Stimulated activated naive CD8-positive, alpha-beta T cell treated with anti-CD3 and anti-CD28 coated beads, Interleukin-15, Interleukin-2, amounts not matched to agents 100 ng/mL and 50 ng/mL, for 24 hours (primary cell): Measurements from ENCODE around the gene B9D1.

Experiments
- H3K27ac Mint-ChIP-seq: one replicate; pipeline ENCODE4 v1.8.0; 2021; ENCODE audit warnings: mild to moderate bottlenecking, mixed read lengths
- H3K27me3 Mint-ChIP-seq: one replicate; pipeline ENCODE4 v1.8.0; 2021; ENCODE audit warnings: mixed read lengths
- H3K36me3 Mint-ChIP-seq: one replicate; pipeline ENCODE4 v1.8.0; 2021; ENCODE audit warnings: low read depth, mixed read lengths
- H3K4me1 Mint-ChIP-seq: one replicate; pipeline ENCODE4 v1.8.0; 2021; ENCODE audit warnings: low read depth, mixed read lengths
- H3K4me3 Mint-ChIP-seq: one replicate; pipeline ENCODE4 v1.8.0; 2021; ENCODE audit warnings: mild to moderate bottlenecking, mixed read lengths
- H3K9me3 Mint-ChIP-seq: one replicate; pipeline ENCODE4 v1.8.0; 2021; ENCODE audit warnings: mixed read lengths

Gene B9D1

GRCh38 chr17:19295473-19296135 is 66.9 kb downstream of the B9D1 start:
- no peaks in the 10 kb centered on the region for H3K4me1 Mint-ChIP-seq
- peaks cover 9% of the 10 kb centered on the region for H3K27me3 Mint-ChIP-seq
- H3K9me3 Mint-ChIP-seq = no peaks in the 10 kb centered on the region
- no peak overlapping the region for H3K27ac Mint-ChIP-seq
- H3K4me3 Mint-ChIP-seq = no peak overlapping the region
- no peaks in the 10 kb centered on the region for H3K36me3 Mint-ChIP-seq

- H3K36me3 Mint-ChIP-seq = no peaks in the 10 kb centered on the region
- H3K27me3 Mint-ChIP-seq = peaks cover 9% of the 10 kb centered on the region
- H3K27ac Mint-ChIP-seq = no peak overlapping the region
- H3K4me1 Mint-ChIP-seq = peaks cover 4% of the 10 kb centered on the region
- no peak overlapping the region for H3K4me3 Mint-ChIP-seq
- H3K9me3 Mint-ChIP-seq = no peaks in the 10 kb centered on the region
Observed at GRCh38 chr17:19294443-19294842, 68.1 kb downstream of the B9D1 start.
